HL-60 (cell line): Measurements from ENCODE around the gene ATP9B.

ENCODE experiments used
- DNase-seq, 2 experiments: peaks; one replicate each; pipeline ENCODE4 v3.0.0-alpha.2; 2010 to 2020; ENCODE audit warnings: low read depth in 1 of 2, low spot score in 1 of 2
- H3K27ac ChIP-seq: fragments of 250-450 bp; sonication (Bioruptor Pico); replicated peaks from 2 replicates; pipeline ENCODE4 v1.5.1; 2020; ENCODE audit warnings: mild to moderate bottlenecking, moderate library complexity
- H3K27me3 ChIP-seq: fragments of 250-450 bp; sonication (Bioruptor Pico); 2 replicates; pipeline ENCODE4 v1.5.1; 2021; ENCODE audit warnings: mild to moderate bottlenecking, moderate library complexity; ENCODE audit not compliant: insufficient read depth, poor library complexity, severe bottlenecking
- H3K4me3 ChIP-seq: replicated peaks from 2 replicates; pipeline ENCODE4 v1.5.1; 2011; ENCODE audit warnings: mild to moderate bottlenecking, control low read depth, low read length; ENCODE audit not compliant: insufficient read depth
- CTCF ChIP-seq: IDR thresholded peaks from one replicate; pipeline ENCODE4 v1.5.1; 2011; ENCODE audit warnings: low read length, control low read depth, inconsistent platforms; ENCODE audit not compliant: insufficient read depth
- GABPA ChIP-seq: IDR thresholded peaks from 2 replicates; pipeline ENCODE4 v1.6.1; 2012; ENCODE audit warnings: low read depth
- POLR2AphosphoS5 ChIP-seq: IDR thresholded peaks from 2 replicates; pipeline ENCODE4 v1.6.1; 2012; ENCODE audit warnings: low read depth
- REST ChIP-seq: IDR thresholded peaks from 2 replicates; pipeline ENCODE4 v1.6.1; 2012; ENCODE audit warnings: low read depth; ENCODE audit not compliant: insufficient replicate concordance
- SPI1 ChIP-seq: IDR thresholded peaks from 2 replicates; pipeline ENCODE4 v1.6.1; 2012; ENCODE audit warnings: low read depth, mild to moderate bottlenecking, borderline replicate concordance

Gene ATP9B

DNA sequence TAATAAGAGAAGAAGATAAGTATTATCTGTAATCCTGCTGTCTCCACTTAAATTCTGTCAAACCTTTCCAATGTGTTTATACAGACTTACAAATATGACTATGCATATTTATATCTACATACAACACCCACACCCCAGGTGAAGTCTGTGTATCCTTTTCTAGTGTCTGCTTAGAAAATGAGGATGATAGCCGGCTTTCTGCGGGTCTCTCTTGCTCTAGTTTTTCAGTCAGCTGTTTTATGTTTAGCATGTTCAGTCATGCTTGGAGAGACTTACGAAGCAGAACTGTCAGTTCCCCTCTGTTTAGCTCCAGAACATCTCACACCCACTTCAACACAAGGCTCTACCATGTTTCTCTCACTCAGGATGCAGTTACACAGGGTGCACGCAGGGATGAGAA, 189.3 kb downstream of the ATP9B start:
- no peak overlapping the region for H3K4me3 ChIP-seq
- TF ChIP-seq SPI1: no peak
- TF ChIP-seq POLR2AphosphoS5: no peak
- no peak for TF ChIP-seq CTCF
- TF ChIP-seq GABPA: no peak
- no peak for TF ChIP-seq REST
- H3K27ac ChIP-seq: no peak overlapping the region
- no peaks in the 10 kb centered on the region for H3K27me3 ChIP-seq
- no peak for DNase-seq

- Histone ChIP-seq H3K27ac (no peak overlapping the region), H3K27me3 (no peaks in the 10 kb centered on the region), H3K4me3 (no peak overlapping the region)
- TF ChIP-seq SPI1: no peak
- TF ChIP-seq REST: no peak
- DNase-seq: no peak
Measured at GRCh38 chr18:79259218-79259617, 190.0 kb downstream of the ATP9B start.

- no peaks in the 10 kb centered on the region for H3K27me3 ChIP-seq
Measured at GRCh38 chr18:79260023-79260422, 190.8 kb downstream of the ATP9B start.

More at GRCh38 chr18:79260023-79260422, 190.8 kb downstream of the ATP9B start:
- no peak for TF ChIP-seq REST
- no peak for TF ChIP-seq CTCF
- no peak for TF ChIP-seq GABPA
- no peak for TF ChIP-seq POLR2AphosphoS5
- TF ChIP-seq SPI1: no peak
- peak; percentile 22 to 59 for DNase-seq
- Histone ChIP-seq H3K27ac (no peak overlapping the region), H3K4me3 (no peak overlapping the region)
